ENCODE results near the gene ATRN.

- no peak for TF ChIP-seq EZH2 (IDR thresholded peaks at IDR 0.05; ENCODE audit: low read depth, unreplicated experiment)
- TF ChIP-seq CTCF (conservative IDR thresholded peaks at IDR 0.05; ENCODE audit: low read depth in 2 of 2), result no peak
- TF ChIP-seq POLR2AphosphoS5 (IDR thresholded peaks at IDR 0.05; ENCODE audit: low read depth), result no peak
- no peak for TF ChIP-seq REST (IDR thresholded peaks at IDR 0.05; ENCODE audit: unreplicated experiment)
- no peak for TF ChIP-seq EZH2phosphoT487 (IDR thresholded peaks at IDR 0.05; ENCODE audit: unreplicated experiment)
- no peak for TF ChIP-seq ZNF331 (CRISPR knock-in tag; IDR thresholded peaks at IDR 0.05; ENCODE audit: low read depth)
These were observed 61.3 kb downstream of the ATRN start for GRCh38 chr20:3532089-3532615.
